HG02852 (cell line): ENCODE data around the gene RABGAP1.
"Not testable (repeated sequence)": the region's sequence is repeated elsewhere in the genome, so short reads cannot be mapped to it uniquely, and the experiment has no call there.

Experiments used
- ATAC-seq: cut with Tn5 transposase; IDR thresholded peaks from one replicate; pipeline ENCODE4 v1.9.1; 2021; ENCODE audit warnings: mild to moderate bottlenecking, moderate library complexity; ENCODE audit not compliant: unreplicated experiment

RABGAP1 gene

GRCh38 chr9:122940749-122941581 is at the start of gene RABGAP1:
TSS of gene RABGAP1 (plus strand) at chr9:122941020. CDS start at chr9:122957060, 16,040 bp downstream.
- ATAC-seq, result peak; percentile 98

- no peak for ATAC-seq
These were observed 42.9 kb upstream of the RABGAP1 start for GRCh38 chr9:122897969-122898368.

- ATAC-seq, result no peak
These were observed 40.0 kb upstream of the RABGAP1 start for GRCh38 chr9:122900791-122901190.

- peak; percentile 26 for ATAC-seq
These were observed 36.4 kb upstream of the RABGAP1 start for GRCh38 chr9:122904466-122904822.

- peak; percentile 86 for ATAC-seq
These were observed 35.8 kb upstream of the RABGAP1 start, which contains the start of gene RC3H2 for GRCh38 chr9:122904823-122905710. TSS of gene RC3H2 (minus strand) at chr9:122905359. CDS start at chr9:122897509, 7,850 bp downstream.

- not testable (repeated sequence) for ATAC-seq
These were observed 34.7 kb upstream of the RABGAP1 start for GRCh38 chr9:122906122-122906521.

- no peak for ATAC-seq
These were observed 28.2 kb upstream of the RABGAP1 start for GRCh38 chr9:122912671-122912963.

- peak; percentile 98 for ATAC-seq
These were observed 27.7 kb upstream of the RABGAP1 start, which contains the start of gene ZBTB6 for GRCh38 chr9:122912964-122913673. TSS of gene ZBTB6 (minus strand) at chr9:122913323. CDS start at chr9:122912072, 1,251 bp downstream.

GRCh38 chr9:122918310-122918709 is 22.5 kb upstream of the RABGAP1 start:
- ATAC-seq, result no peak

- ATAC-seq, result no peak
These were observed 18.1 kb upstream of the RABGAP1 start for GRCh38 chr9:122922713-122923112.

GRCh38 chr9:122923947-122924346 is 16.9 kb upstream of the RABGAP1 start:
- no peak for ATAC-seq

- no peak for ATAC-seq
These were observed 10.9 kb upstream of the RABGAP1 start for GRCh38 chr9:122929796-122930354.

GRCh38 chr9:122930541-122931225 is 10.1 kb upstream of the RABGAP1 start:
- ATAC-seq, result no peak

- peak; percentile 97 for ATAC-seq
These were observed 9.3 kb upstream of the RABGAP1 start, which contains the start of gene ZBTB26 for GRCh38 chr9:122931226-122932121. TSS of gene ZBTB26 (minus strand) at chr9:122931512. CDS start at chr9:122919934, 11,578 bp downstream.

- ATAC-seq, result no peak
These were observed 4.4 kb upstream of the RABGAP1 start for GRCh38 chr9:122936464-122936863.

- no peak for ATAC-seq
These were observed 3.9 kb upstream of the RABGAP1 start for GRCh38 chr9:122936883-122937282.

- no peak for ATAC-seq
These were observed 1.2 kb upstream of the RABGAP1 start for GRCh38 chr9:122939601-122940000.

- no peak for ATAC-seq
These were observed 419 bp upstream of the RABGAP1 start for GRCh38 chr9:122940454-122940748.

GRCh38 chr9:122941582-122942234 is 888 bp downstream of the RABGAP1 start:
- ATAC-seq, result peak; percentile 7
